ENCODE results near the gene CACNA1B.

Gene CACNA1B

GRCh38 chr9:137959641-137960411 is 82.2 kb downstream of the CACNA1B start:
- H3K4me3 ChIP-seq (ENCODE audit: low read depth, low read length): no peak overlapping the region
- no peak for TF ChIP-seq CTCF (IDR thresholded peaks at IDR 0.05; ENCODE audit: borderline replicate concordance, insufficient read depth, low read depth, low read length)

- H3K4me3 ChIP-seq (ENCODE audit: low read depth, low read length): no peak overlapping the region
- TF ChIP-seq CTCF (IDR thresholded peaks at IDR 0.05; ENCODE audit: borderline replicate concordance, insufficient read depth, low read depth, low read length): no peak
These were observed 82.9 kb downstream of the CACNA1B start for GRCh38 chr9:137960496-137960895.

- TF ChIP-seq CTCF (IDR thresholded peaks at IDR 0.05; ENCODE audit: borderline replicate concordance, insufficient read depth, low read depth, low read length): no peak
- no peak overlapping the region for H3K4me3 ChIP-seq (ENCODE audit: low read depth, low read length)
These were observed 85.9 kb downstream of the CACNA1B start for GRCh38 chr9:137963525-137963924.

GRCh38 chr9:137965177-137965795 is 87.7 kb downstream of the CACNA1B start:
- no peak for TF ChIP-seq CTCF (IDR thresholded peaks at IDR 0.05; ENCODE audit: borderline replicate concordance, insufficient read depth, low read depth, low read length)
- no peak overlapping the region for H3K4me3 ChIP-seq (ENCODE audit: low read depth, low read length)

GRCh38 chr9:137967280-137967953 is 89.8 kb downstream of the CACNA1B start:
- no peak overlapping the region for H3K4me3 ChIP-seq (ENCODE audit: low read depth, low read length)
- TF ChIP-seq CTCF (IDR thresholded peaks at IDR 0.05; ENCODE audit: borderline replicate concordance, insufficient read depth, low read depth, low read length): no peak

GRCh38 chr9:137968235-137968634 is 90.7 kb downstream of the CACNA1B start:
- TF ChIP-seq CTCF (IDR thresholded peaks at IDR 0.05; ENCODE audit: borderline replicate concordance, insufficient read depth, low read depth, low read length): peak; percentile 29; the same call in 1 of the 2 replicates
- H3K4me3 ChIP-seq (ENCODE audit: low read depth, low read length): no peak overlapping the region
